ENCODE data around the gene ZNF586.
"Not testable (repeated sequence)": the region's sequence is repeated elsewhere in the genome, so short reads cannot be mapped to it uniquely, and the experiment has no call there.

The ZNF586 gene

DNA sequence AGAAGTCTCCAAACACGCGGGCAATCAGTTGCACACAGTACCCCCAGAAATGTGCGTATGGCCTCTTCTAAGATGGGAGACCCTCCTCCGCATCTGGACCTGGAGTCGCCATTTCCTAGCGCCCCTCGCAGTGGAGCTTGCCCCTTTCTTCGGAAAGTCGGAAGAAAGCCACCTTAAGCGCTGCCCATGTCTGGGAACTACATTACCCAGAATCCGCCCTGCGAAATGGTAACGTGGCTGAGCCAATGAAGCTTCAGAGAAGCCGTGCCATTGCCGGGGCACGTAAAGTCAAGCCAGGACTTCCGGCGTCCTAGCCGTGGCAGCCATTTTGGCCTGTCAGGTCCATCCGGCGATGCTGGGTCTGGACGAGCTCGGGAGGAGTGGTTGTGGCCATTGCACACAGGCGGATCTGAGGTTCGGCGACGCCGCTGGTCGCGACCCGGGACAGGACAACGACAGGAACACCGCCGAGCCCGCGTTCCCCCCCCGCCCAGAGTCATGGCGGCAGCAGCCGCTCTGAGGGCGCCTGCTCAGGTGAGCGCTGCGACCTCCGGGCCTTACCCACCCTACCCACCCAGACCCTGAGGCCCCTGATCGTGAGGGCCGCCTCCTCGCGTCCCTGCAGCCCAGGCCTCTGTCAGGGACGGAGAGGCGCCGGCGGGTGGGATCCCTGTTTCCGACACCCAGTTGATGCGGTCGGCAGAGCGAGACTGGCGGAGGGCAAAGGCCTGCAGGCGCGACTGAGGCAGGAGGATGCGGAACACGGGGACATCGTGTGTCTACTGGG, at the start of gene ZNF586:
ZNF586 (plus strand) TSS at position 332 of the 787 bp plus-strand sequence; CDS start at position 499, 167 bp downstream.
- peak within 1 kb of the TSS; percentile 86 for H3K4me3 ChIP-seq (ENCODE audit: low read depth, low read length)
- peak; percentile 97 for DNase-seq (ENCODE audit: low read depth)
- TF ChIP-seq, protein P1, sequence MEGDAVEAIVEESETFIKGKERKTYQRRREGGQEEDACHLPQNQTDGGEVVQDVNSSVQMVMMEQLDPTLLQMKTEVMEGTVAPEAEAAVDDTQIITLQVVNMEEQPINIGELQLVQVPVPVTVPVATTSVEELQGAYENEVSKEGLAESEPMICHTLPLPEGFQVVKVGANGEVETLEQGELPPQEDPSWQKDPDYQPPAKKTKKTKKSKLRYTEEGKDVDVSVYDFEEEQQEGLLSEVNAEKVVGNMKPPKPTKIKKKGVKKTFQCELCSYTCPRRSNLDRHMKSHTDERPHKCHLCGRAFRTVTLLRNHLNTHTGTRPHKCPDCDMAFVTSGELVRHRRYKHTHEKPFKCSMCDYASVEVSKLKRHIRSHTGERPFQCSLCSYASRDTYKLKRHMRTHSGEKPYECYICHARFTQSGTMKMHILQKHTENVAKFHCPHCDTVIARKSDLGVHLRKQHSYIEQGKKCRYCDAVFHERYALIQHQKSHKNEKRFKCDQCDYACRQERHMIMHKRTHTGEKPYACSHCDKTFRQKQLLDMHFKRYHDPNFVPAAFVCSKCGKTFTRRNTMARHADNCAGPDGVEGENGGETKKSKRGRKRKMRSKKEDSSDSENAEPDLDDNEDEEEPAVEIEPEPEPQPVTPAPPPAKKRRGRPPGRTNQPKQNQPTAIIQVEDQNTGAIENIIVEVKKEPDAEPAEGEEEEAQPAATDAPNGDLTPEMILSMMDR (IDR thresholded peaks at IDR 0.05; ENCODE audit: insufficient read depth, low read depth, low read length, missing control alignments), result no peak

- TF ChIP-seq, protein P1 (IDR thresholded peaks at IDR 0.05; ENCODE audit: insufficient read depth, low read depth, low read length, missing control alignments), result no peak
- no peak overlapping the region for H3K4me3 ChIP-seq (ENCODE audit: low read depth, low read length)
- no peak for DNase-seq (ENCODE audit: low read depth)
Measured at GRCh38 chr19:57719901-57720519, 49.5 kb upstream of the ZNF586 start.

DNA sequence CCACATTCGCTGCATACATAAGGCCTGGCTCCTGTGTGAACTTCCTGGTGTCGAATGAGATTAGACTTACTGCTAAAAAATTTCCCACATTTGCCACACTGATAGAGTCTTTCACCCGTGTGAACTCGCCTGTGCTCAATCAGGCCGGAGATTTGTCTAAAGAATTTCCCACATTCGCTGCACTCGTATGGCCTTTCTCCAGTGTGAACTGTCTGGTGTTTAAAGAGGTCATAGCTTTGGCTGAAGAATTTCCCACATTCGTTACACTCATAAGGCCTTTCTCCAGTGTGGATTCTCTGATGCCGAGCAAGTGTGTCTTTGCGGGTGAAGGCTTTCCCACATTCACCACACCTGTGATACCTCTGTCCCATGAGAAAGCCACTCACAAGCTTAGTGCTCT, 48.6 kb upstream of the ZNF586 start:
- TF ChIP-seq, protein P1 (IDR thresholded peaks at IDR 0.05; ENCODE audit: insufficient read depth, low read depth, low read length, missing control alignments), result no peak
- no peak overlapping the region for H3K4me3 ChIP-seq (ENCODE audit: low read depth, low read length)
- DNase-seq (ENCODE audit: low read depth), result no peak

DNA sequence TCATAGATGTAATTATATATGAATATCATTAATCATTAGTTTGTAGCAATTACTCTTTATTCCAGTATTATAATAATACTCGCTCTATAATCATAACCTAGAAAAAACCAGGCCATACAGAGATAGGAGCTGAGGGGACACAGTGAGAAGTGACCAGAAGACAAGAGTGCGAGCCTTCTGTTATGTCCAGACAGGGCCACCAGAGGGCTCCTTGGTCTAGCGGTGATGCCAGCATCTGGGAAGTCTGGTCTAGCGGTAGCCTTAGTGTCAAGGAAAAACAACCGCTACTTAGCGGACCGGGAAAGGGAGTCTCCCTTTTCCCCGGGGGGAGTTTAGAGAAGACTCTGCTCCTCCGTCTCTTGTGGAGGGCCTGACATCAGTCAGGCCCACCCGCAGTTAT, 31.2 kb upstream of the ZNF586 start:
- DNase-seq (ENCODE audit: low read depth); H3K4me3 ChIP-seq (ENCODE audit: low read depth, low read length): not testable (repeated sequence)
- TF ChIP-seq, protein P1 (IDR thresholded peaks at IDR 0.05; ENCODE audit: insufficient read depth, low read depth, low read length, missing control alignments), result peak; percentile 16

- H3K4me3 ChIP-seq (ENCODE audit: low read depth, low read length); DNase-seq (ENCODE audit: low read depth): not testable (repeated sequence)
Measured at GRCh38 chr19:57738770-57739169, 30.7 kb upstream of the ZNF586 start.

GRCh38 chr19:57746580-57747471, 22.6 kb upstream of the ZNF586 start, which contains the start of gene ZNF776:
ZNF776 (plus strand) TSS chr19:57746815; CDS start chr19:57747059, 244 bp downstream.
- peak; percentile 95 for DNase-seq (ENCODE audit: low read depth)
- TF ChIP-seq, protein P1 (IDR thresholded peaks at IDR 0.05; ENCODE audit: insufficient read depth, low read depth, low read length, missing control alignments), result no peak
- H3K4me3 ChIP-seq (ENCODE audit: low read depth, low read length), result peak within 1 kb of the TSS; percentile 83

DNA sequence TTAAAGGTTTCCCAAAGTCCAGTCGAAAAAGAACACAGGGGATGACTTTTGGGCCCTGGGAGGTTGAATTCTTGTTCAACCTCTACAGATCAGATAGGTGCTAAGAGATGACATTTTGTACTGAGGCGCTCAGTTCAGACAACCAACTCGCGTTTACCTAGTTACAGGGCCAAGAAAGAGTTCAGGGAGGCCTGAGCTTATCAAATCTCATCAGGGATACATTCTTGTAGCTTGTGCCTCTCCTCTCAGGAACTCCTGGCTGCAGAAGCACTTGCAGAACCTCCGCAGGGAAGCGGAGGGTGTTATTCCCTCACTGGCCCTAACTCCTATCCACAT, 22.0 kb upstream of the ZNF586 start:
- DNase-seq (ENCODE audit: low read depth), result no peak
- H3K4me3 ChIP-seq (ENCODE audit: low read depth, low read length), result peak overlapping the region; percentile 83
- TF ChIP-seq, protein P1 (IDR thresholded peaks at IDR 0.05; ENCODE audit: insufficient read depth, low read depth, low read length, missing control alignments), result no peak
